HK-2 (cell line): ENCODE results near the gene ST3GAL5.

Experiments
- DNase-seq: peaks from one replicate; pipeline ENCODE4 v3.0.0-alpha.2; 2018; ENCODE audit not compliant: unreplicated experiment

Gene ST3GAL5

DNA sequence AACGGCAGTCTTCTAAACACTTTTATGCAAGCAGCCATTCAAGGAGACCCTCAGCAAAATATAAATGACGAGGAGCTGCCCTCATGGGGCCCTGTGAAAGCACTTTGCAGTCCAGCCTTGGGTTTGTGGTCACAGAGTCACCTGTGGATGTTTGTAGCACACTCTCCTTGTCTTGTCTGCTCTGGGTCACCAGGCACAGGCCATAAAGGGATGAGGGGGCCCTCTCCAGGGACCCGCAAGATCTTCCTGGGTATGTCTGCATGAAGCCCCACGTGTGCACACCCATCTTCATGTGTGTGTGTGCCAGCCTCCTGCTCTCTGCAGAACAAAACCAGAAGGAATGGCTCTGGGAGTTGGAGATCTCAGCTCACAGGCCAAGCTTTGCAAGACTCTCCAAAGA lies 98.8 kb downstream of the ST3GAL5 start:
- no peak for DNase-seq

DNA sequence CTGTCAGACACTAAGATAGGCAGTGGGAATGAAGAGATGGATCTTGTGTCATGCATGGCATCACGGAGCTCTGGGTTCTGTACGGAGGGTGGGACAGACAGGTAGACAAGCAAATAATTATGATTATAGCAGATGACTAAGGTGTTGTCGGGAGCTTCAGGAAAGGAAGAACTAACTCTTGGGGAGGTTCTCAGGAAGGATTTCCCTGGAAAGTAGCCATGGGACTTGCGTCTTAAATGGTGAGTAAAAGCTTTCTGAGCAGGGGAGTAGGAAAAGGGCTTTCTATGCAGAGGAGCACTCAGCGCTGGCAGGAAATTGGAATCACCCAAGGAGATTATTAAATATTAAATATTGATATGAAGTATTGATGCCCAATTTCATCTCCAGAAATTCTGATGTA lies 99.5 kb downstream of the ST3GAL5 start:
- no peak for DNase-seq

GRCh38 chr2:85788603-85789002 lies 100.2 kb downstream of the ST3GAL5 start:
- DNase-seq = no peak

- DNase-seq = no peak
Observed at GRCh38 chr2:85787981-85788340, 100.8 kb downstream of the ST3GAL5 start.

GRCh38 chr2:85787282-85787980 lies 101.4 kb downstream of the ST3GAL5 start:
- no peak for DNase-seq
